Body of pancreas (tissue), 4 donors: ENCODE results near the gene KIF3C. TPM values are rescaled to one million over a fixed set of nuclear protein-coding genes. Genes with fewer than 3 reads are reported as not detected.

Source experiments
- ATAC-seq: fragments of 150-250 bp; one replicate; pipeline ENCODE4 v1.9.1; 2016
- DNase-seq, 4 donors: peaks; one replicate each; pipeline ENCODE4 v3.0.0-alpha.2; 2019
- H3K27ac ChIP-seq, 4 donors: fragments of 200-600 bp; sonication (generic); 1 replicate in 3 of 4; 2 replicates in 1 of 4; pipeline versions ENCODE4 v1.5.1 to v1.6.1; 2016 to 2019; ENCODE audit warnings: mild to moderate bottlenecking in 1 of 4, mixed read lengths in 1 of 4, moderate library complexity in 1 of 4
- H3K27me3 ChIP-seq, 2 donors: fragments of 200-600 bp; sonication (generic); one replicate each; pipeline ENCODE4 v1.6.0; 2016; ENCODE audit warnings: mild to moderate bottlenecking in 1 of 2
- H3K36me3 ChIP-seq, 2 donors: fragments of 200-600 bp; sonication (generic); replicated peaks in 1 of 2; 2 replicates each; pipeline ENCODE4 v1.5.1; 2016; ENCODE audit warnings: low read depth in 2 of 2; ENCODE audit not compliant: insufficient read depth in 1 of 2
- H3K4me1 ChIP-seq: fragments of 200-600 bp; sonication (generic); one replicate; pipeline ENCODE4 v1.6.0; 2016
- H3K4me3 ChIP-seq, 2 donors: fragments of 200-600 bp; sonication (generic); 1 replicate in 1 of 2; 2 replicates in 1 of 2; pipeline ENCODE4 v1.5.1; 2016 to 2019
- H3K9me3 ChIP-seq, 3 donors: fragments of 200-600 bp; sonication (generic); 1 replicate in 2 of 3; 2 replicates in 1 of 3; pipeline ENCODE4 v1.5.1; 2016
- POLR2A ChIP-seq, 3 donors: fragments of 450-650 bp; IDR thresholded peaks; one replicate each; pipeline ENCODE4 v1.6.1; 2016; ENCODE audit warnings: antibody characterized with exemption in 3 of 3, mild to moderate bottlenecking in 2 of 3
- WGBS, 2 donors: methylation state at CpG; one replicate each; pipeline ENCODE4 v1.1.5; 2017; 5-methylcytosine and 5-hydroxymethylcytosine counted together
- intact Hi-C: fragments of 100-400 bp; cut with DNase I; formaldehyde crosslinking; loops from one replicate; pipeline ENCODE4 v1.15.1; 2023
- total RNA-seq, 2 donors: library from RNA; depleted of rRNA; stranded (reverse); fragments of >200 nt; gene quantifications; one replicate each; pipeline ENCODE4 v1.1.0, GENCODE V29; 2016
- TF ChIP-seq, protein P1 (sequence below), 7 experiments: fragments of 450-650 bp in 4 of 7; fragments of 200-600 bp in 3 of 7; sonication (generic) in 3 of 7; IDR thresholded peaks; one replicate each; pipeline ENCODE4 v1.5.1; 2016 to 2019; ENCODE audit warnings: antibody characterized with exemption in 7 of 7

Gene KIF3C
- total RNA-seq, 2 donors from 2014 or later = 0.99 to 3.1 TPM

DNA sequence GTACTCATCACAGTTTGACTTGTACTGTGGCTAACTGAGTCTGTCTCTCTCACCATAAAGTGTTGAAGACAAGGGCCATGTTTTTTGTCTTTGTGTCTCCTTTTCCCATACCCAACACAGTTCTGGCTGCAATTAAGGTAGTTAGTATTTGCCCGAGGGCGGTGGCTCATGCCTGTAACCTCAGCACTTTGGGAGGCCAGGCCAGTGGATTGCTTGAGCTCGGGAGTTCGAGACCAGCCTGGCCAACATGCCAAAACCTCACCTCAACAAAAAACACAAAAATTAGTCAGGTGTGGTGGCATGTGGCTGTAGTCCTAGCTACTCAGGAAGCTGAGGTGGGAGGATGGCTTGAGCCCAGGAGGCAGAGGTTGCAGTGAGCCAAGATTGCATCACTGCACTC, 6.9 kb upstream of the KIF3C start:
- no peaks in the 10 kb centered on the region for H3K9me3 ChIP-seq
- H3K4me3 ChIP-seq = no peak overlapping the region
- TF ChIP-seq, protein P1, sequence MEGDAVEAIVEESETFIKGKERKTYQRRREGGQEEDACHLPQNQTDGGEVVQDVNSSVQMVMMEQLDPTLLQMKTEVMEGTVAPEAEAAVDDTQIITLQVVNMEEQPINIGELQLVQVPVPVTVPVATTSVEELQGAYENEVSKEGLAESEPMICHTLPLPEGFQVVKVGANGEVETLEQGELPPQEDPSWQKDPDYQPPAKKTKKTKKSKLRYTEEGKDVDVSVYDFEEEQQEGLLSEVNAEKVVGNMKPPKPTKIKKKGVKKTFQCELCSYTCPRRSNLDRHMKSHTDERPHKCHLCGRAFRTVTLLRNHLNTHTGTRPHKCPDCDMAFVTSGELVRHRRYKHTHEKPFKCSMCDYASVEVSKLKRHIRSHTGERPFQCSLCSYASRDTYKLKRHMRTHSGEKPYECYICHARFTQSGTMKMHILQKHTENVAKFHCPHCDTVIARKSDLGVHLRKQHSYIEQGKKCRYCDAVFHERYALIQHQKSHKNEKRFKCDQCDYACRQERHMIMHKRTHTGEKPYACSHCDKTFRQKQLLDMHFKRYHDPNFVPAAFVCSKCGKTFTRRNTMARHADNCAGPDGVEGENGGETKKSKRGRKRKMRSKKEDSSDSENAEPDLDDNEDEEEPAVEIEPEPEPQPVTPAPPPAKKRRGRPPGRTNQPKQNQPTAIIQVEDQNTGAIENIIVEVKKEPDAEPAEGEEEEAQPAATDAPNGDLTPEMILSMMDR (IDR thresholded peaks at IDR 0.05) = no peak
- TF ChIP-seq POLR2A (IDR thresholded peaks at IDR 0.05) = no peak
- H3K36me3 ChIP-seq = no peaks in the 10 kb centered on the region
- intact Hi-C loops = loop anchor here (10.0 kb wide), 1 partner anchor 156 kb away; no protein-coding TSS in a partner anchor
- no peaks in the 10 kb centered on the region for H3K27me3 ChIP-seq
- peaks cover 11% of the 10 kb centered on the region for H3K4me1 ChIP-seq
- H3K27ac ChIP-seq = no peak overlapping the region
- WGBS, 2 donors = 84 to 89% methylated on average over 4 of the region's 4 CpGs
- ATAC-seq (no peak), DNase-seq (no peak)

DNA sequence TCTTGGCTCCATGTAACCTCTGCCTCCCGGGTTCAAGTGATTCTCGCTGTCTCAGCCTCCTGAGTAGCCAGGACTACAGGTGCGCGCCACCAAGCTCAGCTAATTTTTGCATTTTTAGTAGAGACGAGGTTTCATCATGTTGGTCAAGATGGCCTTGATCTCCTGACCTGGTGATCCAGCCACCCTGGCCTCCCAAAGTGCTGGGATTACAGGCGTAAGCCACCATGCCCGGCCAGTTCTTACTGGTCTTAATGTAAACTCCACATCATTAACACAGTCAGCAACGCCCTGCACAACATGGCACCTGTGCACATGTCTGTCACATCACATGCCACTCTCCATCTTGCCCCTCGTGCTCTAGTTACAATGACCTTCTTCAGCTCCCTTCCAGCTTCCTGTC, 5.8 kb upstream of the KIF3C start:
- intact Hi-C loops = loop anchor here (10.0 kb wide), 1 partner anchor 157 kb away; no protein-coding TSS in a partner anchor
- WGBS, 2 donors = 85 to 89% methylated on average over 9 of the region's 9 CpGs
- DNase-seq (no peak), ATAC-seq (no peak)
- Histone ChIP-seq H3K4me3 (no peak overlapping the region), H3K36me3 (no peaks in the 10 kb centered on the region), H3K27me3 (no peaks in the 10 kb centered on the region), H3K4me1 (peaks cover 11% of the 10 kb centered on the region), H3K9me3 (no peaks in the 10 kb centered on the region), H3K27ac (no peak overlapping the region)
- TF ChIP-seq POLR2A (IDR thresholded peaks at IDR 0.05) = no peak
- TF ChIP-seq, protein P1 (IDR thresholded peaks at IDR 0.05) = no peak

- DNase-seq (no peak), ATAC-seq (no peak)
- intact Hi-C loops = loop anchor here (10.0 kb wide), 1 partner anchor 161 kb away; no protein-coding TSS in a partner anchor
- Histone ChIP-seq H3K4me1 (peaks cover 13% of the 10 kb centered on the region), H3K9me3 (no peaks in the 10 kb centered on the region), H3K27ac (no peak overlapping the region), H3K36me3 (no peaks in the 10 kb centered on the region), H3K27me3 (no peaks in the 10 kb centered on the region), H3K4me3 (no peak overlapping the region)
- TF ChIP-seq POLR2A (IDR thresholded peaks at IDR 0.05) = no peak
- TF ChIP-seq, protein P1 (IDR thresholded peaks at IDR 0.05) = no peak
Measured at GRCh38 chr2:25983735-25984134, 1.4 kb upstream of the KIF3C start.

DNA sequence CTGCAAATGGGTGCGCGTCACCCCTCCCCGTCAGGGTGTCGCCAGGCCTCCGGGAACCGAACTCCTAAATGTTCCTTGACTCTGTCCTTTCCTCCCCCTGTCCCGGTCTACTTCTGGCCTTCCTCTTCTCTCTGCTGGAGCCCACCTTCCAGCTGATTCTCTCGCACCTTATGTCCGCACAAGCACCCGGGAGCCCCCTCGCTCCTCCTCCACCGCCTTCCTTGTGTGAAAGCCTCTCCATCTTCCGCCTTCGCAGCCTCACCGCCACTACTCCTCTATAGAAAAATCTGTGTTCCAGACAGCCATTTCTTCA, 627 bp upstream of the KIF3C start:
- ATAC-seq (no peak), DNase-seq (no peak)
- H3K27me3 ChIP-seq = no peaks in the 10 kb centered on the region
- intact Hi-C loops = loop anchor here (10.0 kb wide), 1 partner anchor 162 kb away; no protein-coding TSS in a partner anchor
- TF ChIP-seq, protein P1 (IDR thresholded peaks at IDR 0.05) = no peak
- TF ChIP-seq POLR2A (IDR thresholded peaks at IDR 0.05) = peak in 1 of 3 donors; percentile 14
- 54 to 59% methylated on average over 14 to 15 of the region's 15 CpGs for WGBS, 2 donors
- H3K27ac ChIP-seq = peak overlapping the region in 2 of 4 donors; percentile 36 to 52
- H3K9me3 ChIP-seq = no peaks in the 10 kb centered on the region
- H3K36me3 ChIP-seq = no peaks in the 10 kb centered on the region
- peak overlapping the region; percentile 38 to 79 for H3K4me3 ChIP-seq
- H3K4me1 ChIP-seq = peaks cover 13% of the 10 kb centered on the region

DNA sequence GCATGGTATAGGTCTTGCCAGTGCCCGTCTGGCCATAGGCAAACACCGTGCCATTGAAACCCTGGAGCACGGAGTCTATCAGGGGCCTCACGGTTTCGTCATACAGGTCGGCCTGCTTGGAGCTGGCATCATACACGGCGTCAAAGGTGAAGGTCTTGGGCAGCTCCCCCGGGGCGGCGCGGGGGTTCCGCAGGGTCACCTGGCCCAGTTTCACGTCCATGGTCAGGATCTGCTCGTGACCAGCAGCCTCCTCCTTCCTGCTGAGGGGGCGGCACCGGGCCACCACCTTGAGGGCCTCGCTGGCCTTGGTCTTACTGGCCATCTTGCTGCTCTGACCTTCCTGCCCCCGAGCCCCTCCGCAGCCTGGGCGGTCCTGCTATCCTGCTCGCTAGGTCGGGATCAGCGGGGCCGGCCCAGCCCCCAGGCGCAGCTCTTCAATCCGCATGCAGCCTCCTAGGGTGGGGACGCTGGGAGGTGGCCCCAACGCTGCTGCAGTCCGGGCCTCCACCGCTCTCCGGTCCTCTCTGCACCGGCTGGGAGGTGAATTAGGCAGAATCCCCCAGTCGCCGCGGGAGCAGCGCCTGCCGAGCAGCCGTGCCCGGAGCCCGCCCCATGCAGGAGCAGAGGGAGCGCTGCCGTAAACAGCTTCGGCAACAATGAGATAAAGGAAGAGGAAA, 563 bp downstream of the KIF3C start:
- no peaks in the 10 kb centered on the region for H3K27me3 ChIP-seq
- intact Hi-C loops = loop anchor here (10.0 kb wide), 1 partner anchor 163 kb away; no protein-coding TSS in a partner anchor
- 7 to 17% methylated on average over 3 to 40 of the region's 44 CpGs for WGBS, 2 donors
- DNase-seq (peak in 2 of 4 donors; percentile 16 to 22), ATAC-seq (peak; percentile 20)
- H3K9me3 ChIP-seq = no peaks in the 10 kb centered on the region
- no peaks in the 10 kb centered on the region for H3K36me3 ChIP-seq
- peak overlapping the region in 3 of 4 donors; percentile 36 to 52 (median 40) for H3K27ac ChIP-seq
- H3K4me3 ChIP-seq = peak overlapping the region; percentile 38 to 79
- peaks cover 13% of the 10 kb centered on the region for H3K4me1 ChIP-seq
- no peak for TF ChIP-seq POLR2A (IDR thresholded peaks at IDR 0.05)
- TF ChIP-seq, protein P1 (IDR thresholded peaks at IDR 0.05) = no peak
